Neural progenitor cell (in vitro differentiated cells): ENCODE measurements around the gene CNTNAP3. TPM values are rescaled to one million over a fixed set of nuclear protein-coding genes. Genes with fewer than 3 reads are reported as not detected.

ENCODE experiments used
- small RNA-seq: library from RNA; depleted of rRNA; stranded (forward); fragments of <200 nt; gene quantifications from one replicate; pipeline ENCODE3, GENCODE V24; 2015
- total RNA-seq: library from RNA; depleted of rRNA; stranded (reverse); fragments of >200 nt; gene quantifications from 2 replicates; pipeline ENCODE4 v1.2.3, GENCODE V29; 2015; ENCODE audit warnings: low replicate concordance

Gene CNTNAP3
- total RNA-seq, 1 donor from 2014 or later: 25.8 TPM

Small RNA genes lying within 50 kb of the gene (small RNA-seq; reads per million reads assigned to genes)
- gene RN7SL640P: not detected

Other genes starting within 250 kb of the CNTNAP3 start
- 0.12 TPM in 1 of 2 replicates, not detected in the other for gene SPATA31A1, start 67.5 kb upstream of the CNTNAP3 start, total RNA-seq